Measurements from ENCODE around the gene PPP2R5A.

The PPP2R5A gene

GRCh38 chr1:212401838-212402582 lies 116.8 kb downstream of the PPP2R5A start:
- DNase-seq (ENCODE audit: low read depth, low spot score), result peak; percentile 31
- H3K27ac ChIP-seq, result peak overlapping the region; percentile 99

GRCh38 chr1:212402666-212403321 lies 117.6 kb downstream of the PPP2R5A start:
- H3K27ac ChIP-seq, result peak overlapping the region; percentile 99
- DNase-seq (ENCODE audit: low read depth, low spot score), result no peak

GRCh38 chr1:212410231-212410820 lies 125.1 kb downstream of the PPP2R5A start:
- H3K27ac ChIP-seq, result no peak overlapping the region
- DNase-seq (ENCODE audit: low read depth, low spot score), result no peak
